GM18519 (cell line): ENCODE data around the gene LAIR2.

Source experiments
- ATAC-seq: cut with Tn5 transposase; IDR thresholded peaks from one replicate; pipeline ENCODE4 v1.9.1; 2021; ENCODE audit warnings: mild to moderate bottlenecking, moderate library complexity; ENCODE audit not compliant: unreplicated experiment, low FRiP score

The LAIR2 gene

GRCh38 chr19:54530866-54531265, 28.2 kb downstream of the LAIR2 start:
- ATAC-seq = no peak

- no peak for ATAC-seq
These were observed 29.9 kb downstream of the LAIR2 start for GRCh38 chr19:54532528-54532927.

DNA sequence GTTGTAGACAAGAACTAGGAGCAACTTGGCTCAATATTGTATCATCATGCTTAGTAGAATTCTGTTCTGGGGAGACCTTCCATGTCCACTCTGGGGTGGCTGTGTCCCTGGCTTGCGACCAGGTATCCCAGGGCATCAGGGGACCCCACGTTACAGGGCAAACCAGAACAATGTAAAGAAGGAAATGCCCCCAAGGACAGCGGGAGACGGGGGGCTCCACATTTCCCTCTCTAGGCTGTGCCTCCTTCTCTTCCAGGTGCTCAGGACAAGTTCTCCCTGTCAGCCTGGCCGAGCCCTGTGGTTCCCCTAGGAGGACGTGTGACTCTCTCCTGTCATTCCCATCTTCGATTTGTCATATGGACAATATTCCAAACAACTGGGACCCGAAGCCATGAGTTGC, 30.8 kb downstream of the LAIR2 start:
- ATAC-seq = no peak

DNA sequence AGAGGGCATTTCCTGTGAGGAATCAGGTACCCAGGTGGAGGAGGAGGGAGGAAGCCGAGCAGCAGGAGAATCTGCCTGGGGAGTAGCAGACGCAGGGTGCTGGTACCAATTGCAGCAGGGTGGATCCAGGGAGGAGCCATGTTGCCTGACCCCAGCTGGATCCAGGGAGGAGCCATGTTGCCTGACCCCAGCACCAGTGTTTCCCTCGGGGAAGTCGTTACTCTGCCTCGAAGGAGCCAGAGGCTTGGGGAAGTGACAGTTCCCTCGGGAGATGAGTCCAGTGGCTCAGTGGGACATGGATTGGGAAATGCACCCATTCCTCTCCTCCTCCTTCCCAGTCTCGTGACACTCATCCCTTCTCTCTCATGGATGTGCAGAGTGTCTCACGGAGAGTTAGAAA, 31.5 kb downstream of the LAIR2 start:
- no peak for ATAC-seq

DNA sequence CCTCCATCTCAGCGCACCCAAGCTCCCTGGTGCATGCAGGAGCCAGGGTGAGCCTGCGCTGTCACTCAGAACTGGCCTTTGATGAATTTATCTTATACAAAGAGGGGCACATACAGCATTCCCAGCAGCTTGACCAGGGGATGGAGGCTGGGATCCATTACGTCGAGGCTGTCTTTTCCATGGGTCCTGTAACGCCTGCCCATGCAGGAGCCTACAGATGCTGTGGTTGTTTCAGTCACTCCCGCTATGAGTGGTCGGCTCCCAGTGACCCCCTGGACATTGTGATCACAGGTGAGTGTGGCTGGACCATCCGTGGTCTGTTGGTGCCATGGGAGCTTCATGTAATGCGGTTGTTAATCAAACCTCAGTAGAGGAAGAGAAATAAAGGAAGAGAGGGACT, 33.0 kb downstream of the LAIR2 start:
- no peak for ATAC-seq

DNA sequence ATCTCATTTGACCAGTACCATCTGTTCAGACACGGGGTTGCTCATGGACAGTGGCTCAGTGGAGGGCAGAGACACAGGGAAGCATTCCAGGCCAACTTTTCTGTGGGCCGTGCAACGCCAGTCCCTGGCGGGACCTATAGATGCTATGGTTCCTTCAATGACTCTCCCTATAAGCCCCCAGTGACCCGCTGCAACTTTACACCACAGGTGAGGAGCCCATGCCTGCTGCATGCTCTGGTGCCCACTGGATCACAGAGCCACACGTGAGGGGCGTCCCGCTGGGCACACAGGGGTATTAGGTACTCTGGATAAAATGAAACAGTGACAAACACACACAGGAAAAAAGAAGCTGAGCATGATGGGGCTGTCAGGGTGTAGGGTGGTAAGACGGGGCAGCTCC, 34.3 kb downstream of the LAIR2 start:
- no peak for ATAC-seq

- ATAC-seq = no peak
These were observed 39.1 kb downstream of the LAIR2 start for GRCh38 chr19:54541712-54542111.

DNA sequence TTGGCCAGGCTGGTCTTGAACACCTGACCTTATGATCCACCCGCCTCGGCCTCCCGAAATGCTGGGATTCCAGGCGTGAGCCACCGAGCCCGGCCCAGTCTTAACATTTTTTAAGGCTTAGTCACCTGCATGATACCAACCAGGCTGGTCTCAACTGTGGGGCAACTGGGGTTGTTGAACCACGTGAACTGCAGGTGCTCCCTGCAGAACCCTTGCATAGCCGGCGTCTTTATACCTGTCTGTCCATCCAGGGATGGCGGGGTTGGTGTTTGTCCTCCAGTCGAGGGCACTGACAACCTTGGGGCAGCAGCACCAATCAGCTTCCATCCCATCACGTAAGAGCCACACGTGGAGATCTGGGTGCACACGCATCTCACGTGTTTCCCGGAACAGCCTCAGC, 46.2 kb downstream of the LAIR2 start:
- ATAC-seq = no peak

DNA sequence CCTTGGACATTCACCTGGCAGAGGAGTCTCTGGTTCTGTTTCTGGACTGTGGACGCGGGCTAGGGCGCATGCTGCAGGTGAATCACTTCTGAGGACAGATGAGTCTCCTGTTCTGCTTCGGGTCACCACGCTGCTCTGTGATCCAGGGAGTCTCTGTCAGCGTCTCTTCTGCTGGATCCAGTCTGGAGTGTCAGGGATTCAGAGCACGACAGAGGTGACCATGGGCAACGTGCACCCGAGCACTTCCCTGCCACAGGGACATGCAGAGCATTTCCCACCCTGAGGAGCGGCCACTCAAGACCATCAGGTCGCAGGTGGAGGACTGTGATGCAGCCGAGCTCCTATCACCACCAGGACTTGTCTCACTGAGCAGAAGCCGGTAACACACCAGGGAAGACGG, 46.6 kb downstream of the LAIR2 start:
- ATAC-seq = no peak

GRCh38 chr19:54551293-54551692, 48.7 kb downstream of the LAIR2 start:
- no peak for ATAC-seq

- ATAC-seq = no peak
These were observed 49.6 kb downstream of the LAIR2 start for GRCh38 chr19:54551950-54552912.

DNA sequence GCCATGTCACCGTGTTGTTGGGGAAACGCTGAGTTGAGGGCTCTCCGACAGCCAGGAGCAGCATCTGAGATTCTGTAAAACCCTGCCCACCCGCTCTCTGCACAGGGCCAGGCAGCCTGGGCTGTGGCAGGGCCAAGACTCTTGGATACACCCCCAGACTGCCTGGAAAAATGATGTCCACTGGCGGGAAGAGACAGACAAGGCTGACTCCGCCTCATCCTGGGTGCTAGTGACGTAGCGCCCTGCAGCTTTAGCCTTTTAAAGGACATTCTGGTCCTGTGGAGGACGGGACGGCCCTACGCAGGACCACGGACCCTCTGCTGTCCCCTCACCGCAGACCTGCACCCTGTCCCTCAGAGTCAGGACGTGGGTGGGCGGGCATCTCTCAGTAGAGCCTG, 50.3 kb downstream of the LAIR2 start:
- no peak for ATAC-seq

GRCh38 chr19:54554006-54554405, 51.4 kb downstream of the LAIR2 start:
- ATAC-seq = no peak

DNA sequence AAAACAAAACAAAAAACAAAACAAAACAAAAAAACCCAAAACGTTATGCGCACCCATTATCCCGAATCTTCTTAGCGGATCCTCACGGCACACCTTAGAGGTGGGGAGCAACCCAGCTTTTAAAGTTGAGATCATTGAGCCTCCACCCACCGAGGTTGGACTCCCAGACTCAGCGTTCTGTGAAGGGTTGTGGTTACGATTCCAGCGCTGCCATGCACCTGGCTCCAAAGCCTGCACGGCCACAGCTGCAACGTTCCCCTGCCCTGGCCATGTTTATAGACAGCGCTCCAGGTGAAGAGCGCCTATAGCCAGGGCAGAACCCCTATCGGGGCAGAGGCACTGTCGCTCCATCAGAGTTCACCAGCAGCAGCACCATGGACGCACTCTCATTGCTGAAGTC, 52.3 kb downstream of the LAIR2 start:
- ATAC-seq = no peak

DNA sequence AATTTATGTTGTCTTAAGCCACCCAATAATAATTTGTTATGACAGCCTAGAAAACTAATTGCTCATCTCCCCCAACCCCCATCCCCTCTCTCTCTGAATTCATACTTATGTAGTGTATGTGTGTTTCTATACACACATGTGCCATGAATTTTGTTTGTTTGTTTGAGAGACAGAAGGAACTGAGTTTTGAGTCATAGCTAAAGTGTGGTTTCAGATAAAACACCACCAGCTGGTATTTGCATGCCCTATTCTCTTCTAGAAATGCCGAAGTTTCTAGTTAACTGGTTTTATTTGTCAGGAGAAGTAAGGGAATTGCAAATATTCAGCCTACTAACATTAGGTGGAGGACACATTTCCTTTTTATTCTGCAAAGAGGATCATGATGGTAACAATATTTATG, 53.6 kb downstream of the LAIR2 start:
- ATAC-seq = no peak

DNA sequence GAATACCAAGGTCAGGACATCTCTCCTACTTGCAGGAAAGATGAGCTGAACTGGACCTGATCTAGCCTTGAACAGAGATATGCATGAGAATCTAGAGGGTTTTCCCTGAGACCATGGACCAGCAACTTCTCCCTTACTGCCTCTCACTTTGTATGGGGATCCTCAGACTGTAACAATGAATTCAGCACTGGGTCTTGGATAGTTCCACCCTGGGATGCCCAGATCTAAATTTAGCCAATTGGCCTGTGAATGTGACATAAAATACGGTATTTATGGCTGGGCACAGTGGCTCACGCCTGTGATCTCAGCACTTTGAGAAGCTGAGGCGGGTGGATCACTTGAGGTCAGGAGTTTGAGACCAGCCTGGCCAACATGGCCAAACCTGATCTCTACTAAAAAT, 55.7 kb downstream of the LAIR2 start:
- no peak for ATAC-seq
